WTC11 (cell line): Measurements from ENCODE around the gene HLX. TPM values are rescaled to one million over a fixed set of nuclear protein-coding genes. Genes with fewer than 3 reads are reported as not detected.

ENCODE experiments used
- ATAC-seq: fragments of 200-7000 bp; cut with Tn5 transposase; 2 replicates; pipeline ENCODE4 v1.10.0; 2021; ENCODE audit warnings: mild to moderate bottlenecking, moderate library complexity
- CTCF ChIA-PET: fragments of 300-600 bp; sonication (Branson Sonifier 250); formaldehyde crosslinking; loops from one replicate; lab custom pipeline; 2021; ENCODE audit warnings: antibody characterized with exemption; lab: Charles Lee
- POLR2A ChIA-PET: fragments of 350-600 bp; sonication (Branson Sonifier 250); formaldehyde crosslinking; loops from one replicate; lab custom pipeline; 2021; ENCODE audit warnings: antibody characterized with exemption; lab: Charles Lee
- DNase-seq: peaks from one replicate; pipeline ENCODE4 v3.0.0; 2021; ENCODE audit warnings: low spot score
- H3K27ac Mint-ChIP-seq: 2 replicates; pipeline ENCODE4 v1.8.0; 2021; ENCODE audit warnings: mixed read lengths
- H3K27me3 Mint-ChIP-seq: 2 replicates; pipeline ENCODE4 v1.8.0; 2021; ENCODE audit warnings: low read depth, mild to moderate bottlenecking, moderate library complexity, mixed read lengths
- H3K36me3 Mint-ChIP-seq: 2 replicates; pipeline ENCODE4 v1.8.0; 2021; ENCODE audit warnings: mixed read lengths
- H3K4me1 Mint-ChIP-seq: 2 replicates; pipeline ENCODE4 v1.8.0; 2022; ENCODE audit warnings: mixed read lengths
- H3K4me3 Mint-ChIP-seq: 2 replicates; pipeline ENCODE4 v1.8.0; 2021; ENCODE audit warnings: mild to moderate bottlenecking, moderate library complexity, mixed read lengths
- H3K9me3 Mint-ChIP-seq: 2 replicates; pipeline ENCODE4 v1.8.0; 2021; ENCODE audit warnings: mixed read lengths
- AR ChIP-seq: fragments of 250-450 bp; sonication (Bioruptor Pico); IDR thresholded peaks from 2 replicates; pipeline ENCODE4 v1.9.0; 2021; ENCODE audit warnings: mild to moderate bottlenecking
- ATF2 ChIP-seq: sonication (generic); formaldehyde crosslinking; IDR thresholded peaks from 2 replicates; pipeline ENCODE4 v1.8.1; 2022; ENCODE audit warnings: low read depth, missing genetic modification reagents, borderline replicate concordance
- ATF3 ChIP-seq: sonication (generic); formaldehyde crosslinking; conservative IDR thresholded peaks from 2 replicates; pipeline ENCODE4 v1.8.1; 2022; ENCODE audit warnings: mild to moderate bottlenecking, missing genetic modification reagents
- CBFB ChIP-seq: sonication (generic); formaldehyde crosslinking; IDR thresholded peaks from 2 replicates; pipeline ENCODE4 v1.8.1; 2022; ENCODE audit warnings: mild to moderate bottlenecking, low read depth, missing genetic modification reagents
- ESRRA ChIP-seq: sonication (generic); formaldehyde crosslinking; IDR thresholded peaks from 2 replicates; pipeline ENCODE4 v1.8.1; 2022; ENCODE audit warnings: mild to moderate bottlenecking, missing genetic modification reagents, borderline replicate concordance
- FOXK1 ChIP-seq: sonication (generic); formaldehyde crosslinking; IDR thresholded peaks from 2 replicates; pipeline ENCODE4 v1.8.0; 2022; ENCODE audit warnings: mild to moderate bottlenecking, moderate library complexity, missing genetic modification reagents
- HMGXB4 ChIP-seq: sonication (generic); formaldehyde crosslinking; IDR thresholded peaks from 2 replicates; pipeline ENCODE4 v1.8.1; 2023; ENCODE audit warnings: mild to moderate bottlenecking, moderate library complexity, missing genetic modification reagents
- MLX ChIP-seq: sonication (generic); formaldehyde crosslinking; IDR thresholded peaks from 2 replicates; pipeline ENCODE4 v1.8.1; 2023; ENCODE audit warnings: mild to moderate bottlenecking, missing genetic modification reagents, moderate library complexity
- MXD4 ChIP-seq: fragments of 250-450 bp; sonication (Bioruptor Pico); IDR thresholded peaks from 2 replicates; pipeline ENCODE4 v1.8.0; 2021; ENCODE audit warnings: mild to moderate bottlenecking, moderate library complexity, borderline replicate concordance
- SMAD3 ChIP-seq: sonication (generic); formaldehyde crosslinking; IDR thresholded peaks from 2 replicates; pipeline ENCODE4 v1.8.0; 2022; ENCODE audit warnings: missing genetic modification reagents, mild to moderate bottlenecking, borderline replicate concordance
- SP1 ChIP-seq: sonication (generic); formaldehyde crosslinking; conservative IDR thresholded peaks from 2 replicates; pipeline ENCODE4 v1.8.1; 2022; ENCODE audit warnings: missing genetic modification reagents
- TEAD1 ChIP-seq: sonication (generic); formaldehyde crosslinking; IDR thresholded peaks from 2 replicates; pipeline ENCODE4 v1.8.0; 2022; ENCODE audit warnings: mild to moderate bottlenecking, missing genetic modification reagents
- TEAD4 ChIP-seq: sonication (generic); formaldehyde crosslinking; IDR thresholded peaks from 2 replicates; pipeline ENCODE4 v1.8.0; 2022; ENCODE audit warnings: mild to moderate bottlenecking, missing genetic modification reagents
- USF2 ChIP-seq: sonication (generic); formaldehyde crosslinking; IDR thresholded peaks from 2 replicates; pipeline ENCODE4 v1.8.1; 2023; ENCODE audit warnings: mild to moderate bottlenecking, missing genetic modification reagents, moderate library complexity
- ZBTB43 ChIP-seq: sonication (generic); formaldehyde crosslinking; IDR thresholded peaks from 2 replicates; pipeline ENCODE4 v1.8.1; 2023; ENCODE audit warnings: mild to moderate bottlenecking, missing genetic modification reagents
- ZNF263 ChIP-seq: sonication (generic); formaldehyde crosslinking; IDR thresholded peaks from 2 replicates; pipeline ENCODE4 v1.8.1; 2022; ENCODE audit warnings: low read depth, mild to moderate bottlenecking, moderate library complexity, missing genetic modification reagents
- ZNF396 ChIP-seq: fragments of 250-450 bp; sonication (Bioruptor Pico); IDR thresholded peaks from 2 replicates; pipeline ENCODE4 v1.8.0; 2021; ENCODE audit warnings: mild to moderate bottlenecking, moderate library complexity, borderline replicate concordance
- total RNA-seq: library from RNA; stranded (reverse); gene quantifications from 3 replicates; pipeline ENCODE4 v1.2.3, GENCODE V29; 2021

Gene HLX
- total RNA-seq, 1 experiment from 2014 or later: not detected

- ChIA-PET CTCF (interaction anchor here (1.7 kb wide), 1 partner anchor 13 kb away, joined by 7 read pairs; no protein-coding TSS in a partner anchor), POLR2A (no interaction called here)
- peaks cover 100% of the 10 kb centered on the region for H3K27me3 Mint-ChIP-seq
- peak overlapping the region; percentile 57 for H3K4me3 Mint-ChIP-seq
- no peaks in the 10 kb centered on the region for H3K9me3 Mint-ChIP-seq
- ATAC-seq (no peak), DNase-seq (no peak)
- no peak for TF ChIP-seq SP1 (CRISPR knock-in tag)
- no peak for TF ChIP-seq MXD4 (CRISPR knock-in tag)
- TF ChIP-seq FOXK1: no peak
- no peak for TF ChIP-seq HMGXB4 (CRISPR knock-in tag)
- TF ChIP-seq TEAD4 (CRISPR knock-in tag): no peak
- no peak for TF ChIP-seq ATF2 (CRISPR knock-in tag)
- TF ChIP-seq SMAD3 (CRISPR knock-in tag): no peak
- TF ChIP-seq ZNF263 (CRISPR knock-in tag): no peak
- no peak for TF ChIP-seq ATF3 (CRISPR knock-in tag)
- no peak for TF ChIP-seq ESRRA (CRISPR knock-in tag)
- no peak for TF ChIP-seq MLX (CRISPR knock-in tag)
- no peak for TF ChIP-seq ZBTB43 (CRISPR knock-in tag)
- no peak for TF ChIP-seq ZNF396 (CRISPR knock-in tag)
- no peak for TF ChIP-seq CBFB (CRISPR knock-in tag)
- no peak for TF ChIP-seq USF2 (CRISPR knock-in tag)
- TF ChIP-seq TEAD1 (CRISPR knock-in tag): no peak
- no peak for TF ChIP-seq AR
- no peaks in the 10 kb centered on the region for H3K36me3 Mint-ChIP-seq
- peaks cover 72% of the 10 kb centered on the region for H3K4me1 Mint-ChIP-seq
- no peak overlapping the region for H3K27ac Mint-ChIP-seq
Observed at GRCh38 chr1:220880726-220881506, 1.7 kb downstream of the HLX start.
